8988T (cell line): ENCODE data around the gene RNF121.

Experiments used
- DNase-seq: peaks from one replicate; pipeline ENCODE4 v3.0.0; 2011

RNF121 gene

DNA sequence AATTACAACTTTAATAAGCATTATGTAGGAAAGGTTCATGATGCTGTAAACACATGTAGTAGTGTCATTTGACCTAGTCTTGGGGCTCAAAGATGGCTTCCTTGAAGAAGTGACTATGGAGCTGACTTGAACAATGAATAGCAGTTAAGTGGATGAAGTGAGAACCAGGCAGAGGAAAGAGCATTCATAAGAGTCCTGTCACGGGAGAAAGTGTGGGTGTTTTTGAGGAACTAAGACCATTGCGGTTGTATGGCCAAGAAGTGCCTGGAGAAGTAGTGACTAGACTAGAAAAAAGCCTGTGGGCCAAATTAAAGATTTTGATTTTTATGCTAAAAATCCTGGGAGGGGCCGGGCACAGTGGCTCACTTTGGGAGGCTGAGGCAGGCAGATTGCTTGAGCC lies 62.6 kb downstream of the RNF121 start:
- DNase-seq = no peak

DNA sequence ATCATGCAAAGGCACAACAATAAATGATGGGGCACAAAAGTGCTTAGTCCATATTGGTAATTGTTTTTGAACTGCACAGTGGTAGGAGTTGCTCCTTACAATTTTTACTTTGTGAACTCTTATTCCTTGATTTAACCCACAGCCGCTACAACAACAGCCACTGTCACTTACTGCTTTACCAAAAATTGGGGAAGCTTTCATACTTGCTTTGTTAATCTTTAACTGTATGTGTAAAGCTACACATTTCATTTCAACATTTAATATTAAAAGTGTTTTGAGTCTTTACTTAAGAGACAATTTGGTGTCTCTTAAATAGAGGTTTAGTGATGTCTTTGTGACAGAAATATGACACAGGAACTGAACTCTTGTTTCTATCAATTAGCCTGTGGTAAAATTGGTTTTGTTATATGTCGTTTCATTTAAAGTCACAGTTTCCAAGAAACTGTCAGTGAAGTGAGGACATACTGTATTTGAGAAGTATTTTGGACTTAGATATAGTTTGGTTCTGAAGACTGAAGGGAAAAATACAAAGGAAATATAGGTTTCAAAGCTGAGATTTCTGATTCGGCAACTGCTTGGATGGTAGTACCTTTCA lies 63.4 kb downstream of the RNF121 start:
- no peak for DNase-seq

DNA sequence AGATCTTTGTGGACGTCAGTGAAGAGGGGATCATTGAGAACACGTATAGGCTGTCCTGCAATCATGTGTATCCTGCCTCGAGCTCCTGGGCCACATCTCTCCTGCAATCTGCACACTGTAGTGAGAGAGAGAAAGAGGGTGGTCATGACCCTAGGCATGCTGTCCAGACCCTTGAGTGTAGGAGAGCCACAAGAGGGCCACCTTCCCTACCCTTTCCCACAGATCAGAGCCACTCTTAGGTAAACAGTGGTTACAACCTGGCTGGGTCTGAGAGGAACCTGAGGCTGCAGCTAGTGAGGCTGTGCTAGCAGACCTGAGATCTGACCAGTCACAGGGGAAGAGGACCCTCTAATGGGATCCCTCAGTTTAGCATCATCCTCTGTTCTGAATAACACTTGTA lies 65.9 kb downstream of the RNF121 start:
- no peak for DNase-seq

DNA sequence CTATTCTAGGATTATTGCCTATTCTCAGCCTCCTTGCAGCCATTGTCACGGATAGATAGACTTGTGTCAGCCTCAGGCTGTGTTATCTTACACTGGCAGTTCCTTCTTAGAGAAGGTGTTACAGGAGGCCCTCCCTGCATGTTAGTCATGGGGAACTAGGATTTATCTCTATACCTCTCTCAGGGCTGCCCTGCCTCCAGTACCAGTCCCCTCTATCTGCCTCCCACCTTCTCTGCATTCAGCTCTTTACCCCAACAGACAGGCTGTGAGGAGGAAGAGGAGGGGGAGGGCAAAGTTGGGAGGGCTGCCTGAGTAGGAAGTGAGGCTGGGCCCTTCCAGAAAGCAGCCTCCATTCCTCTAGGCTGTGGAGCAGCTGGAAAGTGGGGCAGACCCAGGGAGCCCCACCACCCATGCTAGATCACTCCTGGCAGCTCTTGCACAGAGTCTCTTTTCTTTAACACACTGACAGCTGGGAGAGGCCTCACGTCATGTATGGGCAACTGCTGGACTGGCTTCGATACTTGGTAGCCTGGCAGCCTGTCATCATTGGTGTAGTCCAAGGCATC lies 67.0 kb downstream of the RNF121 start:
- no peak for DNase-seq

DNA sequence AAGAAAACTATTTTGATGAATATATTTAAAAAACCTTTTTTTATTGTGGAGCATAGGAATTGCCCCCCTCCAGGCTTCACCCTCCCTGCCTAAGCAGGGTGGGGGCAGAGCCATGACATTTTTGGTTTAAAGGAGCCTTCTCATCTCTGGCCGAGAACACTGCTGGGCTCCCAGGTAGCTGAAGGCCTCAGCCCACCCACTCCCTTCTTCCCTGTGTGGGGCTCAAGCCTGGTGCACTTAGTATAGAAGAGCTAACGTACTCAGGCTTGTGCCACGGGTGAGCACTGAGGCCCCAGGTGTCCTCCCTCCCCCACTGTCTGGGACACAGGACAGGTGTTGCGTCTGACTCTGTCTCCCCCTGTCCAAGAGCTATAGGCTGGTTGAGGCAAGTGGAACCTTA lies 67.7 kb downstream of the RNF121 start:
- no peak for DNase-seq

DNA sequence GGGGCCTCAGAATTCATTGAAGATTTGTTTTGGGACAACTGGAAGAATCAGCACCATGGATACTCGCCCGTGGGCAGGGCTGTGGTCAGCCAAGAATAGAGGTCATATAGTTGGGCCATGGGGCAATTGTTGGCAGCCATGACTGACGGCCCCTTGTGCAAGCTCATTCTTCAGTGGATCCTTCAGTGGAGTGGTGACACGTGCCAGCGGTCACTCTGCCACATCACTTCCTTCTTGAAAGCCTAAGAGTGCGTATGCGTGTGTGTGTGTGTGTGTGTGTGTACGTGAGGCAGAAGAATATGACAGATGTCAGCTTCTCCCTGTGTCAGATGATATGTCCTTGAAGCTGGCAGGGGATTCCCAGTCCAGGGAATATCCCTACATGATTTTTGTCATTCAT lies 68.1 kb downstream of the RNF121 start:
- no peak for DNase-seq

DNA sequence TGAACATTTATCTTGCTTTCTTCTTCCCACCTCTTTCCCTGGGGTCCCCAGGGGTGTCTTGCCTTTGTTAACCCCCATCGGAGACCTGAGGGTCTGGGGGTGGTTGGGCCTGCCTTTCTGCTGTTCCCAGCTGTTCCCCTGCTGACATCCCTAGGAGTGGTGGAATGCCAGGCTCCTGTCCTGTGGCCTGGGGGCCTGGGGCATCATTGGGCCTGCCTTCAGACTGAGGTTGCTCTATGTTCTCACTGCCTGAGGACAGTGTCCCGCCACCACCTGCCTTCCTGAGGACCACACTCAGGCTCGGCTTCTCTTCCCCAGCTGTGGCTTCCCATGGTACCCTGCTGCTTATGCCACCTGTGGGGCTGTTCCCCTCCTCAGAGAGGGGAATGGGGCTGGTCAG lies 68.7 kb downstream of the RNF121 start:
- no peak for DNase-seq

DNA sequence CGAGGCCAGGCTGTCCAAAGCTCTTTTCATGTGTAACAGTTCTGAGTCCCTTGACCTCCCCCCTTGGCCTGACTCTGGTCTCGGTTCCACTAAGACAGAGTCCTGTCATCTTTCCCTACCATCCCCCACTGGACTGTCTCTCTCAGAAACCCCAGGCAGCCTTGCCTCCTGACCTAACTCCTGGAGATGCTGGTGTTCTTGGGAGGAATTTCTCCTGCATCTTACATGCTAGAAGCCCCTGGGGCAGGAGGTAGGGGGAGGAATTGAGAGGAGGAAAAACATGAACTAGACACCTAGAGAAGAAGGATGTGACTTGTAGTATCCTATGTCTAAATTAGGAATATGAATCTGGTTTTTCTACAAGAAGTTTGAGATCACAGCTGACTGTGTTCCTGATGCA lies 69.2 kb downstream of the RNF121 start:
- DNase-seq = no peak

DNA sequence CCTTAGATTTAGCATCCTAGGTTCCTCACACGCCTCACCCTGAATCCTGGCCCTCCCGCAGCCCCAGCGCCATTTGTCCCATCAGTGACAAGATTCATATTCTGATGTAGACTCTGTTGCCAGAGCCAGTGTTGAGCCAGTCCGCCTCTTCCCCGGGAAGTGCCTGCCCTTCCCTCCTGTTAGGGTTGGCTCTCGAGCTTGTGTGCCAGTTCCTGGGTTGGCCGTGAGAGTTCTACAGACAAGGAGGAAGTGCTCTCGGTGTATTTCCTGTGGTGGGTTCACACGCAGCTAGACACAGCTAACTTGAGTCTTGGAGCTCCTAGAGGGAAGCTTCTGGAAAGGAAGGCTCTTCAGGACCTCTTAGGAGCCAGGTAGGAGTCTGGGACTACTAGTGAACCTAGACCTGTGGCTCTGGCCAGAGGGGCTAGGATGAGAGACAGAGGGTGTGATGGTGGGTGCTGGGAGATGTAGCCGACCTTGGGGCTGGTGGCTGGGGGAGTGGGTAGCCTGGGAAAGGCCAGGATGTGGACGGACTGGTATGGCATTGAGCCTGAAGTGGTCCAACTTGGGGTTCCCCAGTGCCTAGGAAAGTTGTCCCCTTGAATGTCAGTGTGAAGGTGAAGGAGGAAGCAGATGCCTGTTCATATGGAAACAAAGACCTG lies 69.9 kb downstream of the RNF121 start, which contains the start of gene IL18BP:
IL18BP (plus strand) TSS at position 261 of the 662 bp plus-strand sequence. CDS start 1,076 bp downstream, outside the sequence.
- no peak for DNase-seq

DNA sequence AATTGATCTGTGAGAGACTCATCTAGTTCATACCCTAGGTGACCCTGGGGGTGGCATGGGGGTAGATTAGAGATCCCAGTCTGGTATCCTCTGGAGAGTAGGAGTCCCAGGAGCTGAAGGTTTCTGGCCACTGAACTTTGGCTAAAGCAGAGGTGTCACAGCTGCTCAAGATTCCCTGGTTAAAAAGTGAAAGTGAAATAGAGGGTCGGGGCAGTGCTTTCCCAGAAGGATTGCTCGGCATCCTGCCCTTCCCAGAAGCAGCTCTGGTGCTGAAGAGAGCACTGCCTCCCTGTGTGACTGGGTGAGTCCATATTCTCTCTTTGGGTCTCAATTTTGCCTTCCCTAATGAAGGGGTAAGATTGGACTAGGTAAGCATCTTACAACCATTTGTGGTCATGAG lies 70.5 kb downstream of the RNF121 start:
- no peak for DNase-seq

DNA sequence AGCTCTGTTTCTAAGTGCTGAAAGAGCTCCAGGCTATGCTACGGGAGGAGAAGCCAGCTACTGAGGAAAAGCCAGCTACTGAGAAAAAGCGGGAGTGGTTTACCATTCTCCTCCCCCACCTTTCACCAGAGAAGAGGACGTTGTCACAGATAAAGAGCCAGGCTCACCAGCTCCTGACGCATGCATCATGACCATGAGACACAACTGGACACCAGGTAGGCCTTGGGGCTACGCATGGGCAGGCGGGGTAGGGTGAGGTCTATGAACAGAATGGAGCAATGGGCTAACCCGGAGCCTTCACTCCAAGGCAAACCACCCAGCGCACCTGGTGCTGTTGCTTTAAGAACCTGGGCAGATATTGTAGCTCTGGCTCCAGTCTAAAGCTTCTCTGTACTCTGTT lies 71.0 kb downstream of the RNF121 start:
- no peak for DNase-seq

DNA sequence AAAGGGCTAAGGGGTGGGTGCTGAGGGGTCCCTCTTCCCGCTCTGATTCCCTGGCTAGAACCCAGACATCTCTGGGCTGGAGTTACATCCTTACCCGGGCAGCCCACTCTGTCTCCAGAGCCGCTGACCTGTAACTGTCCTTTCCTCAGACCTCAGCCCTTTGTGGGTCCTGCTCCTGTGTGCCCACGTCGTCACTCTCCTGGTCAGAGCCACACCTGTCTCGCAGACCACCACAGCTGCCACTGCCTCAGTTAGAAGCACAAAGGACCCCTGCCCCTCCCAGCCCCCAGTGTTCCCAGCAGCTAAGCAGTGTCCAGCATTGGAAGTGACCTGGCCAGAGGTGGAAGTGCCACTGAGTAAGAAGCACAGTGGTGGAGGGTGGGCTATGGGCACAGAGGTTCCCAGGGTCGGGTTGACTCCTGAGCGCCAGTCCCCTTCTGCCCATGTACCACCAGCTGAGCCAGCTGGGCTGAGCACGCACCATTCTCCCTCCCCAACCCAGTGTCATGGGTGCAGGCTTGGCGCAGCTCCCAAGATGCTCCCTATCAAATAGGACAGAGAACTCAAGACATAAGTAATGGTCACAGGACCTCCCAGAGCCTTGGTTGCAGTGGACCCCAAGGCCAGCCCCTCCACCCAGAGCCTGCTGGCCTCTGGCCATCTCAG lies 71.5 kb downstream of the RNF121 start:
- no peak for DNase-seq

DNA sequence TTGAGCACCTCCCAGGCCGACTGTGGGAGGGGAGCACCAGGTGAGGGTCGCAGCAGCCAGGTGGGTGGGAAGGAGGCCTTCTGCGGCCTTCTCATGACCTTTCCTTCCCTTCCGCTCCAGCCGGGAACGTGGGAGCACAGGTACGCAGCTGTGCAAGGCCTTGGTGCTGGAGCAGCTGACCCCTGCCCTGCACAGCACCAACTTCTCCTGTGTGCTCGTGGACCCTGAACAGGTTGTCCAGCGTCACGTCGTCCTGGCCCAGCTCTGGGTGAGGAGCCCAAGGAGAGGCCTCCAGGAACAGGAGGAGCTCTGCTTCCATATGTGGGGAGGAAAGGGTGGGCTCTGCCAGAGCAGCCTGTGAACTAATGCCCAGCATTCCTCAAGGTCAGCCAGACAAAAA lies 72.4 kb downstream of the RNF121 start:
- no peak for DNase-seq

DNA sequence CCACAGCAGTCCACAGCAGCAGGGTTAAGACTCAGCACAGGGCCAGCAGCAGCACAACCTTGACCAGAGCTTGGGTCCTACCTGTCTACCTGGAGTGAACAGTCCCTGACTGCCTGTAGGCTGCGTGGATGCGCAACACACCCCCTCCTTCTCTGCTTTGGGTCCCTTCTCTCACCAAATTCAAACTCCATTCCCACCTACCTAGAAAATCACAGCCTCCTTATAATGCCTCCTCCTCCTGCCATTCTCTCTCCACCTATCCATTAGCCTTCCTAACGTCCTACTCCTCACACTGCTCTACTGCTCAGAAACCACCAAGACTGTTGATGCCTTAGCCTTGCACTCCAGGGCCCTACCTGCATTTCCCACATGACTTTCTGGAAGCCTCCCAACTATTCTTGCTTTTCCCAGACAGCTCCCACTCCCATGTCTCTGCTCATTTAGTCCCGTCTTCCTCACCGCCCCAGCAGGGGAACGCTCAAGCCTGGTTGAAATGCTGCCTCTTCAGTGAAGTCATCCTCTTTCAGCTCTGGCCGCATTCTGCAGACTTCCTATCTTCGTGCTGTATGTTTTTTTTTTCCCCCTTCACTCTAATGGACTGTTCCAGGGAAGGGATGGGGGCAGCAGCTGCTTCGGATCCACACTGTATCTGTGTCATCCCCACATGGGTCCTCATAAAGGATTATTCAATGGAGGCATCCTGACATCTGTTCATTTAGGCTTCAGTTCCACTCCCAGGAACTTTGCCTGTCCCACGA lies 73.2 kb downstream of the RNF121 start:
- no peak for DNase-seq

DNA sequence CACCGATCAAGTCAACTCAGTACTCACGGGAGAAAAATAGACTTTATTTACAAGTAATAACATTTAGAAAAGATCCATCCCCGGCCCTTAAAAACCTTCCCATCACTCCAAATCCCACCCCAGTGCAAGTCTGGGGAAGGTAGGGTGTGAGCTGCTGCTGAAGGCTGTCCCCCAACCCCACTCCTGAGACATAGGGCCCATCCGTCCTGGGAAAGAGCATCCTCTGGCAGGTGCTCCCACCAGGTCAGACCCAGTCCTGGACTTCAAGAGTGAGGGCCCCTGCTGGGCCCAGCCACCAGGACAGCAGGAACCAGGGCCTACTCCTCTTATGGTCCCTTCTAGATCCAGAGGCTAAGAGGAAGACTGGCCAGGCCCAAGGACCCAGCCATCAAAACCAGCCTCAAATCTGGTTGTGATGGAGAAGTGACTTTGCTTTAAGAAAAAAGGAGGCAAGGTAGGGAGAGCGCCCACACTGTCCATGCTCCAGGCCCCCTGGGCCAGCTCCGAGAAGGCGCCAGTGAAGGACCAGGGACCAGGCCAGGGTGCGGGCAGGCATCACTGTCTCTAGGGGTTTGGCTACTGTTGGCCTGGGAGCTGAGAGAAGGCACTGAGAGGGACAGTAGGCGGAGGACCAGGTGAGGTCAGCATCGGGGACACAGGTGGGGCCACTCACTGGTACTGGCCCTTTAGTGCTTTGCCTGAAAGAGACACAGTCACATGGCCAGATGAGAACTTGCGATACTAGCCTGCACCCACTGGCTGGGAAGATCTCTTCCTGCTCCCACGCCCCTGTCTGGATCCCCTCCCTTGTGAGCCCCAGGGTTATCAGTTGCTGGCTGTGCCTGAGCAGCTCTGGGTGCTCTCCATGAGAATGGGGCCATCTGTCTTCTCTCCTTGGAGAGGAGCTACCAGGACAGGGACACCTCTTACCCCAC lies 74.3 kb downstream of the RNF121 start:
- DNase-seq = no peak

DNA sequence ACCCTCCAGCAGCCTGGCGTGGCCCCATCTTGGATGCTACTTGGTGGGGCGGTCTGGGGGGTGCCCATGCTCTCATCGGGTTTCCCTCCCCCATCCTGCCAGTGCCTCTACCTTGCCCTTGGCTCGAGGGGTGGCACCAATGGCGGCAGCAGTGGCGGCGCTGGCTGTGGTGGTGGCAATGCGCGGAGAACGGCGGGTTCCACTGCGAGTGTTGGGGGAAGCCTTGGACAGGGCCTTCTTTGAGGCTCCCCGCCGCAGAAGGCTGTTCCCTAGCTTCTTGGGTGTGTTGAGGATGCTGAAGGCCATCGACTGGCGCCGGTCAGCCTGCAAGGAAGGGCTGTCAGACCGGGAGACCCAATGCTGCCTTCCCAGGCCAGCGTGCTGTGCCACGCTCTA lies 74.9 kb downstream of the RNF121 start:
- no peak for DNase-seq

DNA sequence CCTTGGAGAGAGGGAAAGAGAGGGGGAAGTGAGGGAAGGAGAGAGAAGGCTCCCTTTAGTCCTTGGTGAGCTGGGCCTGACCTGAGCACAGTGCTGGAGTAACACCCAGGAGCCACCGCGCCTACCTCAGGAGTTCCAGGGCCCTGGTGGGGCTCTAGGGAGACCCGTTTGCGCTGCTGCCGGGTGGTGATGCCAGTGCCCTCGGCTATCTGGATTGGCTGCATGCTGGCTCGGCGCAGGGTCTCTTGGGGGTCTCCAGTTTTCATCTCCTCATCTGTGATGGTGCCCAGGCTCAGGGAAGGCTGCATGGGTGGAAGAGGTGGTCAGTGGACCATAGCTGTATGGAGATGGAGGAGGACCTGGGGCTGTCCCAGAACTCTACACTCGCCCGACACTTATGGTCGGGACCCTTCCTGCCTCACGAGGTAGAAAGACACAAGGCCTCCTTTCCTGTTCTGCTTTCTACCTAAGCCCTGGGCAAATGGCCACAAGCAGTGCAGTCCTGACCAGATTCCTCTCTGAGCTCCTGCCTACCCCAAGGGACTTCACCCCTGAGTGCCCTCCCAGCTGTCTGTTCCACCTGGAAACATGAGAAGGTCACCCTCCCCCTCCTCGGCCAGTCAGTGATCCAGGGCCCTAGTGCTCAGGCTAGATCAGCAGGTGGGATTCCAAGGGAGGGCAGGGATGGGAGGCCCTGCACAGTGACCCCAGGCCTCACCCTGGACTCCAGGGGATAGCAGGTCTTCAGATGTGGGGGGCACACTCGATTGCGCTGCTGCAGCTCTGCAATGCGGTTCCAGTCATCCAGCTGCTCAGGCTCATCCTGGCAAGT lies 75.9 kb downstream of the RNF121 start:
- no peak for DNase-seq

DNA sequence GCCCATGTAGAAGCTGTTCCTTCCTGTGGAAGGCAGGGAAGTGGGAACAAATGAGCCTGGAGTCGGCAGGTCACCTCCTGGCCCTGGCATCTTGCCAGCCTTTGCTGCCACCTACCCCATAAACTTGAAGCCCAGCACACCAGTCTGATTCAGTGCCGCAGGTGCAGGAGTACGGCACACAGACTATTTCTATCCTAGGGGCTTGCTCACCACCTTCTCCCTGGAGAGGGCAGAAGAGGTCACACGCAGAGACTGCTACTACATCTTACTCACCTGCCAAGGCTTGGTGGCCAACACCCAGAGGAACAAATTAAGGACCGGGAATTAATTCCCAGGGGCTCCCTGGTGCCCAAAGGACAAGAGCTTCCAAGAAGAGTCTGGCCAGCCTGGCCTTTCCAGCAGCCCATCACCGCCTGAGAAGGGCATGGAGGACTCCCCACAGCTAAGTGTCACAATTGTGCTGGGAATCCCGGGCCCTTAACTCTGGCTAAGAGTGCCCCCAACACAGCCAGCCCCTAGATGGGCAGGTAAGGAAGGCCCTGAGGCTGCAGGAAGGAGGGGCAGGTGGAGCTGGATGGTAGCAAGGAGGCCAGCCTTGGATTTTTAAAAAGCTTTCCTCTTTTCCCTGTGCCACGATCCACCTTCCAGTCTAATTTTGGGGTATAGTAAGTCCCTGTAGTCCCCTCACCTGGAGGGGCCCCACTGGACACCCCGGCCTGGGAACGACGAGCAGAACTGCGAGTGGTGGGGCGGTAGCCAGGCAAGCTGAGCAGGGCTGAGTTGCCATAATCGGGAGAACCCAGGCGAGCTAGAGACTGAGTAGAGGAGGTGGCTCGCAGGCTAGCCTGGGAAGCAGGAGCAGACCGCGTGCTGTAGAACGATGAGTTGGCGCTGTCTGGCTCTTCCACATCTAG lies 76.8 kb downstream of the RNF121 start:
- DNase-seq = no peak

DNA sequence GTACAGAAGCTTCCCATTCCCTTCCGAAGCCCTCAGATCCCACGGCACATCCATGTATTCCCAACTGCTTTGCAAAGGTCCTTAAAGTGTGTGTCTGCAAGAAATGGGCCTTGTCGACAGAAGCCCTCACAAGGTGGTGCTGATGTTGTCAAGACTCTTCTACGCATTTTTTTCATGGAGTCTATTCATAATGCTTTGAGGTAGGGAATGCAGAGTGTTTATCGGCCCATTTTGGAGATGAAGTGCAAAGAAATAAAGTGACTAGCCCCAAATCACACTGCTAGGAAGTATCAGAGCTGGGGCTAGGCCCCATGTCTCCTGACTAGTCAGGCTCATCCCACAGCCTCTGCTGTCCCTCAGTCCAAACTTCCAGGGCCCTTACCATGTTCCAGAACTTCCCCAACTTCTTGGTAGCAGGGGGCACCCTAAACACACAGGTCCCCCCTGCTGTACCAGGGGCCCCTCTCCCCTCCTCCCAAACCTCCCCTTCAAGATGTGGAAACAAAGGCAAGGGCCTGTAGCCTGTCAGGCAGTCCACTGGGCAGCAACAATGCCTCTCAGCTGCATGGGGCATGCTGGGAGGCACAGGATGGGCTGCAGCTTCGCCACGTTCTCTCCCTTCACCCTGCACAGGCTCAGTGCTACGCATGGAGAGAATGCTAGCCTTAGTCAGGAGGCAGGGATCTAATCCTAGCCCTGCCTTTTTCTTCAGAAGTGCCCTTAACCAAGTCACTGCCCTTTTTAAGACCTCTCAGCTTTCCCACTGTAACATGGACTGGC lies 77.7 kb downstream of the RNF121 start:
- no peak for DNase-seq
